Activated naive CD4-positive, alpha-beta T cell treated with anti-CD3 and anti-CD28 coated beads, Interleukin-2, amount 50 U/mL, for 24 hours (primary cell): ENCODE measurements around the gene GALNT13.

Experiments used
- H3K27ac Mint-ChIP-seq: one replicate; pipeline ENCODE4 v1.8.0; 2021; ENCODE audit warnings: mild to moderate bottlenecking, mixed read lengths
- H3K27me3 Mint-ChIP-seq: one replicate; pipeline ENCODE4 v1.8.0; 2021; ENCODE audit warnings: mixed read lengths
- H3K36me3 Mint-ChIP-seq: one replicate; pipeline ENCODE4 v1.8.0; 2021; ENCODE audit warnings: mixed read lengths
- H3K4me1 Mint-ChIP-seq: one replicate; pipeline ENCODE4 v1.8.0; 2021; ENCODE audit warnings: mixed read lengths
- H3K4me3 Mint-ChIP-seq: one replicate; pipeline ENCODE4 v1.8.0; 2021; ENCODE audit warnings: mild to moderate bottlenecking, mixed read lengths
- H3K9me3 Mint-ChIP-seq: one replicate; pipeline ENCODE4 v1.8.0; 2021; ENCODE audit warnings: mixed read lengths

GALNT13 gene

DNA sequence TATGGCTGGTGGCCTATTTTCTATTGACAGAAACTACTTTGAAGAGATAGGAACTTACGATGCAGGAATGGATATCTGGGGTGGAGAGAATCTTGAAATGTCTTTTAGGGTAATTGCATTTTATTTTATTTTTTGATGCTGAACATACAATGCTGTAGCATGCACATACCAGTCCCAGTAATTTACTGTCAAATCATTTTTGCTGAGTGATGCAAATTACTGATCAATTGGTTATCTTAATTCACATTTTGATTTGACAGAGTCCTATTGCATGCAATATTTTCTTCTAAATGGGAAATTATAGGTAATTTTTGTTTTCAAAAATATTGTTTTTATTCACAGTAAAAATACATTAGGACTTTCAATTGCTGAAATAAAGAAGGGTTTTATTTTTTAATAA lies 387.3 kb downstream of the GALNT13 start:
- Mint-ChIP-seq H3K9me3 (peaks cover 7% of the 10 kb centered on the region), H3K27me3 (no peaks in the 10 kb centered on the region), H3K4me3 (no peak overlapping the region), H3K4me1 (no peaks in the 10 kb centered on the region), H3K27ac (no peak overlapping the region), H3K36me3 (no peaks in the 10 kb centered on the region)

DNA sequence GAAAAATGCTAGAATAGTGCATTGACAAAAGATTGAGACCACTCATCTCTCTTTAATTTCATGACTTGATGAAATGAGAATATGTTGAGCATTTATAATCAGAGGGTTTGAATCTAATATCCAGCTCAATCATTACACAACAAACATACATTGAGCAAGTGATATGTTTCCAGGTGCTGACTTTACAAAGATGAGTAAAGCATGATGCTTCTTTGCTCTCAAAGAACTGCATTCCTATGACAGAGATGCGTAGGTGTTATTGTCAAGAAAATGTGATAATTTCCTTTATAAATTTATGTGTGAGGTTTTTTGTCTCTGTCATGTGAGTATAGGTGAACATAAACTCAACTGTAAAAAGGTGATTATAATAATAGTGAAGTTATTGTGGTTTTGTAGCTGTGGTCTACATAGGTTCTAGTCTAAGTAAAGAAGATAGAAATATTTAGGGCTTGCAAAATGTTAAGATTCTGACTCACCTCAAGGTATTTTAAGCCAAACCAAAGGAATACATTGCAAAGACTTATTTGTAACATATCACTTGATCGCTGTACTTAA lies 389.8 kb downstream of the GALNT13 start:
- no peaks in the 10 kb centered on the region for H3K27me3 Mint-ChIP-seq
- no peaks in the 10 kb centered on the region for H3K36me3 Mint-ChIP-seq
- no peaks in the 10 kb centered on the region for H3K4me1 Mint-ChIP-seq
- no peak overlapping the region for H3K4me3 Mint-ChIP-seq
- no peak overlapping the region for H3K27ac Mint-ChIP-seq
- H3K9me3 Mint-ChIP-seq, result no peaks in the 10 kb centered on the region

GRCh38 chr2:154263206-154263605 lies 391.5 kb downstream of the GALNT13 start:
- Mint-ChIP-seq H3K4me3 (no peak overlapping the region), H3K27me3 (no peaks in the 10 kb centered on the region), H3K4me1 (no peaks in the 10 kb centered on the region), H3K27ac (no peak overlapping the region), H3K36me3 (no peaks in the 10 kb centered on the region), H3K9me3 (no peaks in the 10 kb centered on the region)

DNA sequence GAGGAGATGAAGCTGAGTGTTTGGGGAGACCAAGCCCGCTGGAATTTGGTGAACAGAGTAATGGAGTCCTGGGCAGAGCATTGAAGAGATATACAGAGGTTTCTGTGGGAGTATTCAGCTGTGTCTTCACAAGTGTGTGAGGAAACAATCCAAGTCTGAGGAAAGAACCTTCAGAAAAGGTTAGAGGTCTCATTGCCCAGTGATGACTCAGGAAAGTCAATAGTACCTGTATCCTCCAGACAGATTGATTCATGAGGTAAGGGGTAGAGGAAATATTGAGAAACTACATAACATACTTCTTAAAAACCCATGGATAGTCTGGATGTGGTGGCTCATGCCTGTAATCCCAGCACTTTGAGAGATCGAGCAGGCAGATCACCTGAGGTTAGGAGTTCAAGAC lies 392.3 kb downstream of the GALNT13 start:
- H3K27ac Mint-ChIP-seq, result no peak overlapping the region
- H3K9me3 Mint-ChIP-seq, result no peaks in the 10 kb centered on the region
- no peaks in the 10 kb centered on the region for H3K36me3 Mint-ChIP-seq
- H3K27me3 Mint-ChIP-seq, result no peaks in the 10 kb centered on the region
- no peak overlapping the region for H3K4me3 Mint-ChIP-seq
- no peaks in the 10 kb centered on the region for H3K4me1 Mint-ChIP-seq

DNA sequence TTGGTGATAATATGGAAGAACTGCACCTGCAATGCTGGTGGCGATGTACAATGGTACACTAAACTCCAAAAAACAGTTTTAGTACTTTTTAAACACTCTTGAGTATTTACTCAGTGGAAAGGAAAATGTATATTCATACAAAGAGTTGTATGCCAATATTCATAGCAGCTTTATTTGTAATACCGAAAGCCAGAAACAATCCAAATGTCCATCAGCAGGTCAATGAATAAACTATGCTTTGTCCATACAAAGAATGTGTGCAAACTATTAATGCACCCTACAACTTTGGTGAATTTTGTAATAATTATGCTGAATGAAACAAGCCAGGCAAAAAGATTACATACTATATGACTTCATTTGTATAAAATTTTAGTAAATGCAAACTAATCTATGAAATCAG lies 396.3 kb downstream of the GALNT13 start:
- Mint-ChIP-seq H3K4me1 (no peaks in the 10 kb centered on the region), H3K27me3 (no peaks in the 10 kb centered on the region), H3K36me3 (no peaks in the 10 kb centered on the region), H3K4me3 (no peak overlapping the region), H3K9me3 (no peaks in the 10 kb centered on the region), H3K27ac (no peak overlapping the region)

- Mint-ChIP-seq H3K9me3 (peaks cover 12% of the 10 kb centered on the region), H3K4me1 (no peaks in the 10 kb centered on the region), H3K36me3 (no peaks in the 10 kb centered on the region)
Observed at GRCh38 chr2:154280543-154280942, 408.8 kb downstream of the GALNT13 start.

DNA sequence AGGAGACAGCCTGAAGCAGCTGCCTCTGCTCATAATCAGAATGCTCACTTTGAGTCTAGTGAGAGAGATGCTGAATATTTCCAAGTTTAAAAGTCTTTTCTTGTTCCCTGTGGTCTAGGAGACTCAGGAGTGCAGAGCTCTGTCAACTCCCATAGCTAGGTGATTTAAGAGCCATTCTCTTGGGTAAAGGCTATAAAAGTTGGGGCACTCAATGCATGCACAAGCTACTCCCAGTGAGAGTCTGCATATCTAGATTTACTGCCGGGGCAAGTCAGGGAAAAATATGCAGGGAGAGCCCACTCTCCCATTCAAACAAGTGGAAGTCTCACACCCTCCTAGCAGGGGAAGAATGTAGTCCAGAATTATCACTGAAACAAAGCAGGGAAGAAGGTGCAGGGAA lies 418.1 kb downstream of the GALNT13 start:
- Mint-ChIP-seq H3K36me3 (no peaks in the 10 kb centered on the region), H3K4me1 (no peaks in the 10 kb centered on the region), H3K4me3 (no peak overlapping the region), H3K27me3 (peaks cover 1% of the 10 kb centered on the region), H3K9me3 (peaks cover 7% of the 10 kb centered on the region), H3K27ac (no peak overlapping the region)

More at GRCh38 chr2:154280543-154280942, 408.8 kb downstream of the GALNT13 start:
- Mint-ChIP-seq H3K4me3 (no peak overlapping the region), H3K27me3 (peaks cover 1% of the 10 kb centered on the region), H3K27ac (no peak overlapping the region)

DNA sequence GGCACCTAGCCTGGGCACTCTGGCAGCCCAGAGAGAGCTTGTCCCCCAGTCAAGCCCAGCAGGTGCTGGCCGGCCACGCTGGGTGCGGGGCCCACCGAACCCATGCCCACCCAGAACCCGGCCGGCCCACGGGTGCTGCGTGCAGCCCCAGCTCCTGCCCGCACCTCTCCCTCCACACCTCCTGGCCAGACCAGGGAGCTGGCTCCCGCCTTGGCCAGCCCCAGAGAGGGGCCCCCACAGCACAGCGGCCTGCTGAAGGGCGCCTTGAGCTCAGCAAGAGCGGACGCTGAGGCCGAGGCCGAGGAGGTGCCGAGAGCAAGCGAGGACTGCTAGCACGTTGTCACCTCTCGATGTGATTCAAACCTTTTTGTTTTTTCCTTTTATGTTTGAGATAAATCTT lies 419.8 kb downstream of the GALNT13 start:
- no peak overlapping the region for H3K4me3 Mint-ChIP-seq
- H3K27me3 Mint-ChIP-seq, result no peaks in the 10 kb centered on the region
- no peaks in the 10 kb centered on the region for H3K4me1 Mint-ChIP-seq
- no peaks in the 10 kb centered on the region for H3K36me3 Mint-ChIP-seq
- H3K9me3 Mint-ChIP-seq, result peaks cover 7% of the 10 kb centered on the region
- no peak overlapping the region for H3K27ac Mint-ChIP-seq

- no peaks in the 10 kb centered on the region for H3K4me1 Mint-ChIP-seq
- H3K27me3 Mint-ChIP-seq, result no peaks in the 10 kb centered on the region
- peaks cover 7% of the 10 kb centered on the region for H3K9me3 Mint-ChIP-seq
- H3K36me3 Mint-ChIP-seq, result no peaks in the 10 kb centered on the region
- no peak overlapping the region for H3K27ac Mint-ChIP-seq
- no peak overlapping the region for H3K4me3 Mint-ChIP-seq
Observed at GRCh38 chr2:154291927-154292326, 420.2 kb downstream of the GALNT13 start.

GRCh38 chr2:154293864-154294263 lies 422.1 kb downstream of the GALNT13 start:
- Mint-ChIP-seq H3K4me1 (no peaks in the 10 kb centered on the region), H3K27ac (no peak overlapping the region), H3K9me3 (peaks cover 7% of the 10 kb centered on the region), H3K36me3 (no peaks in the 10 kb centered on the region), H3K27me3 (no peaks in the 10 kb centered on the region), H3K4me3 (no peak overlapping the region)

GRCh38 chr2:154306266-154306970 lies 434.7 kb downstream of the GALNT13 start:
- no peaks in the 10 kb centered on the region for H3K4me1 Mint-ChIP-seq
- no peaks in the 10 kb centered on the region for H3K36me3 Mint-ChIP-seq
- H3K27ac Mint-ChIP-seq, result no peak overlapping the region
- no peaks in the 10 kb centered on the region for H3K9me3 Mint-ChIP-seq
- no peaks in the 10 kb centered on the region for H3K27me3 Mint-ChIP-seq
- H3K4me3 Mint-ChIP-seq, result no peak overlapping the region

DNA sequence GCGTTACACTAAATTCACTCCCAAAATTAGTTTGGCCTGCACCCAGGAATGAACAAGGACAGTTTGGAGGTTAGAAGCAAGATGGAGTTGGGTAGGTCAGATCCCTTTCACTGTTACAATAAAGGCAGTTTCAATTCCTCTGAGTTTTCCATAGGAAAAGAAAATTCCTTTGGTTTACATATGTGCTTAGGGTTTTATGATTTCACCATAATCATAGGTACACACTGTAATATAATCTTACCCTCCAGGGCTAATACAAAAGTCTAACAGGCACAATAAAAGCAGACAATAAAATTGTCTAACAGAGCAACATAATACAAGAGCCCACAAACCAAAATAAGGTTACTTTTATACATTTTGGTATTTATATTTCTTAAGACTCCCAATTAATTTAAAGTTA lies 435.3 kb downstream of the GALNT13 start:
- Mint-ChIP-seq H3K9me3 (no peaks in the 10 kb centered on the region), H3K27ac (no peak overlapping the region), H3K4me3 (no peak overlapping the region), H3K36me3 (no peaks in the 10 kb centered on the region), H3K4me1 (no peaks in the 10 kb centered on the region), H3K27me3 (no peaks in the 10 kb centered on the region)

DNA sequence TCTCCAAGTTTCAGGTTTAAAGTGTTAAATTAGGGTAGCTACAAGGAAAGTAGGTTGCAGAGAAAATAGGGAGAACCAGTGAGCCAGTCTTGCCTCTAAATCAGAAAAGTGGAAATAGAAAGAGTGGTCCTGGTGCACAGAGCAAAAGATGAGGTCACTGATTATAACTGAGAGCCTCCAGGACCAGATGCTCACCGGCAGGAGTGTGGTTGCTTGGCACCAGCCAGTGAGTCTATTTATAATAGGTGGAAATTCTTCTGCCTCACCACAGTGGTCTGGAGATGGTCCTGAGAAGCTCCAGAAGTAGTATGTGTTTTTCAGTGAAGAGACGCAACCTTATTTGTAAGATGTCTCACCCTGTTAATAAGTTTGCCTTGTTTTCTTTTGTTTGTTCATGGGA lies 452.9 kb downstream of the GALNT13 start:
- H3K4me3 Mint-ChIP-seq, result no peak overlapping the region
- no peaks in the 10 kb centered on the region for H3K4me1 Mint-ChIP-seq
- H3K36me3 Mint-ChIP-seq, result no peaks in the 10 kb centered on the region
- H3K27me3 Mint-ChIP-seq, result no peaks in the 10 kb centered on the region
- H3K27ac Mint-ChIP-seq, result no peak overlapping the region
- no peaks in the 10 kb centered on the region for H3K9me3 Mint-ChIP-seq

DNA sequence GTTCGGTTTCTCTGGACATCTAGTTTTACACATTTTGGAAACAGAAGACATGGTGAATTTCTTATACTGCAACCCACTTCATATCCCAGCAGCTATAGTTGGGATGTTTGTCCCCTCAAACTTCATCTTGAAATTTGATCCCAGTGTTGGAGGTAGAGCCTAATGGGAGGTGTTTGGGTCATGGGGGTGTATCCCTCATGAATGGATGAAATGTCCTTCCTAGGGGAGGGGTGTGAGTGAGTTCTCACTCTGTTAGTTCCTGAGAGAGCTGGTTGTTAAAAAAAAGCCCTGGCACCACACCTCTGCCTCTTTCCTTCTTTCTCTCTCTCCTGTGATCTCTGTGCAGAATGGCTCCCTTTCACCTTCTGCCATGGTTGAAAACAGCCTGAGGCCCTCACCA lies 457.8 kb downstream of the GALNT13 start:
- Mint-ChIP-seq H3K27me3 (no peaks in the 10 kb centered on the region), H3K4me1 (no peaks in the 10 kb centered on the region), H3K36me3 (no peaks in the 10 kb centered on the region), H3K27ac (no peak overlapping the region), H3K4me3 (no peak overlapping the region), H3K9me3 (no peaks in the 10 kb centered on the region)

DNA sequence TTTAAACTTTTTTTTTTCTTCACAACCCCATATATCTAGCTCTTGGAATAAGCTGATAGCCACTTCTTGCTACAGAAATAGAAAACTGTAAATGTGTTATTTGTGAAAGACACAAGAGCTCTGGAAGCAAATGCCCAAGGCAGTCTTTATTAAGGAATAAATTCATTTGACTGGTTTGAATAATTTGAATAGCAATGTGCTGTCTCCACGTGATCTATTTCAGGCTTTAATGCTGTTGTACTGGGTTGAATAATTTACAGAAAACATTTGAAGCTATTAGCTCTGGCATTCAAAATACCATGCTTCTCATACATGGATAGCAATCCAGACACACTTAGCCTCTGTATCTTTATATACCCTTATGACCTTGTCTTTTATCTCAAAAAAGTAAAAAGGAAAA lies 460.1 kb downstream of the GALNT13 start:
- Mint-ChIP-seq H3K36me3 (no peaks in the 10 kb centered on the region), H3K27me3 (no peaks in the 10 kb centered on the region), H3K4me3 (no peak overlapping the region), H3K4me1 (no peaks in the 10 kb centered on the region), H3K27ac (no peak overlapping the region), H3K9me3 (no peaks in the 10 kb centered on the region)

GRCh38 chr2:154336201-154336600 lies 464.5 kb downstream of the GALNT13 start:
- Mint-ChIP-seq H3K27me3 (no peaks in the 10 kb centered on the region), H3K27ac (no peak overlapping the region), H3K4me3 (no peak overlapping the region), H3K9me3 (no peaks in the 10 kb centered on the region), H3K36me3 (no peaks in the 10 kb centered on the region), H3K4me1 (no peaks in the 10 kb centered on the region)
